Uterus (tissue), 2 donors: ENCODE measurements around the gene VASH2.

Experiments used
- POLR2A ChIP-seq, 2 donors: fragments of 450-650 bp; IDR thresholded peaks; one replicate each; pipeline ENCODE4 v1.6.1; 2016; ENCODE audit warnings: antibody characterized with exemption in 2 of 2, mild to moderate bottlenecking in 1 of 2, moderate library complexity in 1 of 2
- TF ChIP-seq, protein P1 (sequence below), 4 experiments: fragments of 200-600 bp in 2 of 4; fragments of 450-650 bp in 2 of 4; sonication (generic) in 2 of 4; IDR thresholded peaks; one replicate each; pipeline ENCODE4 v1.5.1; 2016 to 2019; ENCODE audit warnings: antibody characterized with exemption in 4 of 4, mild to moderate bottlenecking in 2 of 4, moderate library complexity in 1 of 4

DNA sequence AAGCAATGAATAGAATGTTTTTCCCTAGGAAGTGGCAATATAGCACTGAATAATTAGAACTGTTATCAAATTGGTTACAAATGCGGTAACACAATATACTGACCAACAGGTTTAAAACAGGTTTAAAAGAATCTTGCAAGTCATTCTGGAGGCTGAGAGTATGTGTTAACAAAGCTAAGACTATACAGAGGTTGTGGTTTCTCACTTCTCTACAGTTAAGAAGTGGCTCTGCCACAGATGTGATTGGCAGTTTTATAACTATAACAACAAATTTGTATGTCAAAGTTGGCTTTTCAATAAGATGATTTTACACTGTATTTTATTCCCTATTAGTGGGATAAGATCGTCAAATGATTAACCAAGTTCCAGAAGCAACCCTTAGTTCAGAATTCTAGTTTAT, 58.2 kb downstream of the VASH2 start:
- TF ChIP-seq, protein P1, sequence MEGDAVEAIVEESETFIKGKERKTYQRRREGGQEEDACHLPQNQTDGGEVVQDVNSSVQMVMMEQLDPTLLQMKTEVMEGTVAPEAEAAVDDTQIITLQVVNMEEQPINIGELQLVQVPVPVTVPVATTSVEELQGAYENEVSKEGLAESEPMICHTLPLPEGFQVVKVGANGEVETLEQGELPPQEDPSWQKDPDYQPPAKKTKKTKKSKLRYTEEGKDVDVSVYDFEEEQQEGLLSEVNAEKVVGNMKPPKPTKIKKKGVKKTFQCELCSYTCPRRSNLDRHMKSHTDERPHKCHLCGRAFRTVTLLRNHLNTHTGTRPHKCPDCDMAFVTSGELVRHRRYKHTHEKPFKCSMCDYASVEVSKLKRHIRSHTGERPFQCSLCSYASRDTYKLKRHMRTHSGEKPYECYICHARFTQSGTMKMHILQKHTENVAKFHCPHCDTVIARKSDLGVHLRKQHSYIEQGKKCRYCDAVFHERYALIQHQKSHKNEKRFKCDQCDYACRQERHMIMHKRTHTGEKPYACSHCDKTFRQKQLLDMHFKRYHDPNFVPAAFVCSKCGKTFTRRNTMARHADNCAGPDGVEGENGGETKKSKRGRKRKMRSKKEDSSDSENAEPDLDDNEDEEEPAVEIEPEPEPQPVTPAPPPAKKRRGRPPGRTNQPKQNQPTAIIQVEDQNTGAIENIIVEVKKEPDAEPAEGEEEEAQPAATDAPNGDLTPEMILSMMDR (IDR thresholded peaks at IDR 0.05): no peak
- TF ChIP-seq POLR2A (IDR thresholded peaks at IDR 0.05): no peak
